Measurements from ENCODE around the gene RSPH6A.

RSPH6A gene

GRCh38 chr19:45860359-45861259, 45.5 kb upstream of the RSPH6A start:
- in situ Hi-C loops (cut with MboI; ENCODE audit: low pct_unique_long_range_greater_than_20kb, low sequenced_read_pairs, unreplicated experiment), result no loop called here
- no peak for TF ChIP-seq CTCF (IDR thresholded peaks at IDR 0.05; ENCODE audit: extremely low read depth, insufficient read depth, missing control alignments)
- DNase-seq (ENCODE audit: low spot score), result no peak

DNA sequence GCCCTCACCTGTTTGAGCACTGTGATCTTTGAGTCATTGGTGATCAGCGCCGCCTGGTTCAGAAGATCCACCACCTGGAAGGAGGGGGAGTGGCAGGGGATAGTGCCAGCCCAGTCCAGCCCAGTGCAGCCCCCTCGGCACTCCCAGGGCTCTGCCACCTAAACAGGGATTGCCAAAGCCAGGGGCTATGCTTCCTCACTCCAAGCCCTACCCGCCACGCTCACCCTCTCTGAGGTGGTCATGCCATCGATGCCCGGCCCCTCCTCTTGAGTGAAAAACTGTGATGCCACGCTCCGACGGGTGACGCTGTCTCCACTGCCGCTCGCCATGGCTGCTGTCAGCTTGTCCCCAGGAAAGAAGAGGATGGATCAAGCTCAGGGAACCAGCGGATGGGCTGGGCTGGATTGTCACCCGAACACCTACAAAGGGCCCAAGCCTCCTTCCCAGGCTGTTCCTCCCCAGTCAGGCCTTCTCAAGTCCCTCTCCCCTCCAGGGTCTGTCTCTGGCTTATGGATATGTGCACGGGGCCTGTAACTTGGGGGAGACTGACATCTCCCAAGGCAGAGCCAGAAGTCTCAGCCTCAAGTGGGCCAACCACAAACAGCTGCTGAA, 39.2 kb upstream of the RSPH6A start:
- TF ChIP-seq CTCF (IDR thresholded peaks at IDR 0.05; ENCODE audit: extremely low read depth, insufficient read depth, missing control alignments), result no peak
- no peak for DNase-seq (ENCODE audit: low spot score)
- in situ Hi-C loops (cut with MboI; ENCODE audit: low pct_unique_long_range_greater_than_20kb, low sequenced_read_pairs, unreplicated experiment), result no loop called here

GRCh38 chr19:45852983-45853382, 37.9 kb upstream of the RSPH6A start:
- no peak for TF ChIP-seq CTCF (IDR thresholded peaks at IDR 0.05; ENCODE audit: extremely low read depth, insufficient read depth, missing control alignments)
- DNase-seq (ENCODE audit: low spot score), result no peak
- in situ Hi-C loops (cut with MboI; ENCODE audit: low pct_unique_long_range_greater_than_20kb, low sequenced_read_pairs, unreplicated experiment), result no loop called here

DNA sequence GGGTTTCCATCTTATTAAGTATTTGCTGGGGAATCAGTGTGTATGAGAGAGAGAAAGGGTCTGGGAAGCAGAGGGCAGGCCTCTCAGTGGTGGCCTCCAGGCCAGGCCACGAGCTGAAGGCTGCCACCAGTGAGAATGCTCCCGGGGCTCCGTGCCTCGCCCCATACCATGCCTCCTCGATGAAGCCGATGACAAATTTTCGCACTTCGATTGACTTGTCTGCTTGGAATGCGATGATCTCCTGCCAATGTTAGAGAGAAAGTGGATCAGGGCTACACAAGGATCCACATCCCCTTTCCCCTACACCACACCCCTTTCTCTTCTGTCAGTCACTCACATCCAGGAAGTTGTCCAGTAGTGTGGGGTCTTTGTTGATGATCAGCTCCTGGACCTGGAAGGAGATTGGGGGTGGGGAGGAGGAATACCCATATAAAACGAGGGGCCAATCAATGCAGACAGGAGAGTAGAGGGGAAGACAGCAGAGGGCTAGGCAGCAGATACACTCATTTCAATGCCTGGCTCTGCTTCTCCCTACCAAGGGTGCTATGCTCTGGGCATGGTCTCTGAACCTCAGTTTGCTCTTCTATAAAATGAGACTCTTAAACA, 37.1 kb upstream of the RSPH6A start:
- DNase-seq (ENCODE audit: low spot score), result no peak
- in situ Hi-C loops (cut with MboI; ENCODE audit: low pct_unique_long_range_greater_than_20kb, low sequenced_read_pairs, unreplicated experiment), result no loop called here
- no peak for TF ChIP-seq CTCF (IDR thresholded peaks at IDR 0.05; ENCODE audit: extremely low read depth, insufficient read depth, missing control alignments)

- in situ Hi-C loops (cut with MboI; ENCODE audit: low pct_unique_long_range_greater_than_20kb, low sequenced_read_pairs, unreplicated experiment), result no loop called here
- peak; percentile 21 for TF ChIP-seq CTCF (IDR thresholded peaks at IDR 0.05; ENCODE audit: extremely low read depth, insufficient read depth, missing control alignments)
- DNase-seq (ENCODE audit: low spot score), result no peak
Observed at GRCh38 chr19:45848922-45849321, 33.8 kb upstream of the RSPH6A start.

GRCh38 chr19:45847663-45848062, 32.6 kb upstream of the RSPH6A start:
- no peak for DNase-seq (ENCODE audit: low spot score)
- in situ Hi-C loops (cut with MboI; ENCODE audit: low pct_unique_long_range_greater_than_20kb, low sequenced_read_pairs, unreplicated experiment), result no loop called here
- TF ChIP-seq CTCF (IDR thresholded peaks at IDR 0.05; ENCODE audit: extremely low read depth, insufficient read depth, missing control alignments), result no peak

Data from GM13977 (cell line).